IMR-90 (cell line): ENCODE data around the gene UCKL1.

ENCODE experiments used
- CTCF ChIP-seq: conservative IDR thresholded peaks from 2 replicates; pipeline ENCODE4 v1.5.1; 2012; ENCODE audit warnings: mild to moderate bottlenecking, low read depth, low read length, improper control_type of control experiment
- MAZ ChIP-seq: IDR thresholded peaks from 2 replicates; pipeline ENCODE4 v1.6.1; 2012; ENCODE audit warnings: low read depth, mild to moderate bottlenecking, low read length, improper control_type of control experiment, moderate library complexity, borderline replicate concordance

DNA sequence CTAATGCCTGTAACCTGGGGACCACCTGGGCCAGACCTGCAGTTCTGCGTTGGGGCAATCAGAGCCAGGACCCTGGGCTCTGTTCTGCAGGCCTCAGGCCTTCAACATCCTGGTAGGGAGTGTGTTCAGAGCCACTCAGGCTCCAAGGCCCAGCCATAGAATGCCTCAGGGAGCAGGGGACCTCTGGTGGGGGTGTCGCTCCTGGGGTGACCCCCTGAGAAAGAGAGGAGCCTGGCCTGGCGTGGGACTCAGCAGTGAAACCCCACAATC, 12.5 kb downstream of the UCKL1 start:
- TF ChIP-seq CTCF (no peak), MAZ (no peak)
